Endothelial cell (in vitro differentiated cells): ENCODE results near the gene ATP2C2. TPM values are rescaled to one million over a fixed set of nuclear protein-coding genes. Genes with fewer than 3 reads are reported as not detected.

Source experiments
- DNase-seq: peaks from one replicate; pipeline ENCODE4 v3.0.0; 2021; ENCODE audit warnings: low spot score
- H3K27ac Mint-ChIP-seq: one replicate; pipeline ENCODE4 v1.8.0; 2021; ENCODE audit warnings: mixed read lengths, inconsistent platforms; ENCODE audit not compliant: unreplicated experiment
- H3K27me3 Mint-ChIP-seq: one replicate; pipeline ENCODE4 v1.8.0; 2021; ENCODE audit warnings: mild to moderate bottlenecking, moderate library complexity, mixed read lengths, inconsistent platforms; ENCODE audit not compliant: unreplicated experiment
- H3K36me3 Mint-ChIP-seq: one replicate; pipeline ENCODE4 v1.8.0; 2021; ENCODE audit warnings: mild to moderate bottlenecking, low read depth, mixed read lengths, inconsistent platforms; ENCODE audit not compliant: unreplicated experiment
- H3K4me1 Mint-ChIP-seq: one replicate; pipeline ENCODE4 v1.8.0; 2021; ENCODE audit warnings: mild to moderate bottlenecking, mixed read lengths, inconsistent platforms; ENCODE audit not compliant: unreplicated experiment
- H3K4me3 Mint-ChIP-seq: one replicate; pipeline ENCODE4 v1.8.0; 2021; ENCODE audit warnings: mild to moderate bottlenecking, mixed read lengths, inconsistent platforms; ENCODE audit not compliant: unreplicated experiment
- H3K9me3 Mint-ChIP-seq: one replicate; pipeline ENCODE4 v1.8.0; 2021; ENCODE audit warnings: mixed read lengths, inconsistent platforms; ENCODE audit not compliant: unreplicated experiment
- CTCF ChIP-seq: fragments of 200-600 bp; sonication (generic); IDR thresholded peaks from one replicate; pipeline ENCODE4 v1.5.0; 2021; ENCODE audit warnings: antibody characterized with exemption; ENCODE audit not compliant: unreplicated experiment
- total RNA-seq: library from RNA; stranded (reverse); fragmentation: NEBNext Ultra II Directional; extraction: Animal tissue kit (Norgen Biotek cat#: 25700); gene quantifications from one replicate; pipeline ENCODE4 v1.2.1, GENCODE V29; 2021; ENCODE audit not compliant: unreplicated experiment

ATP2C2 gene
- total RNA-seq, 1 donor from 2014 or later: 2.7 TPM

GRCh38 chr16:84495506-84495905 lies 127.2 kb downstream of the ATP2C2 start:
- DNase-seq: no peak
- Mint-ChIP-seq H3K9me3 (peaks cover 4% of the 10 kb centered on the region), H3K4me1 (no peaks in the 10 kb centered on the region), H3K4me3 (peak overlapping the region; percentile 48), H3K27ac (no peak overlapping the region), H3K27me3 (peaks cover 3% of the 10 kb centered on the region), H3K36me3 (peaks cover 55% of the 10 kb centered on the region)
- no peak for TF ChIP-seq CTCF

- Mint-ChIP-seq H3K36me3 (peaks cover 52% of the 10 kb centered on the region), H3K27me3 (peaks cover 3% of the 10 kb centered on the region), H3K27ac (no peak overlapping the region), H3K4me1 (no peaks in the 10 kb centered on the region), H3K4me3 (no peak overlapping the region), H3K9me3 (peaks cover 4% of the 10 kb centered on the region)
- no peak for TF ChIP-seq CTCF
- DNase-seq: no peak
Observed at GRCh38 chr16:84496991-84497390, 128.7 kb downstream of the ATP2C2 start.

- no peak for TF ChIP-seq CTCF
- H3K4me3 Mint-ChIP-seq: no peak overlapping the region
- H3K4me1 Mint-ChIP-seq: no peaks in the 10 kb centered on the region
- peaks cover 4% of the 10 kb centered on the region for H3K9me3 Mint-ChIP-seq
- H3K27me3 Mint-ChIP-seq: peaks cover 3% of the 10 kb centered on the region
- no peak overlapping the region for H3K27ac Mint-ChIP-seq
- peaks cover 51% of the 10 kb centered on the region for H3K36me3 Mint-ChIP-seq
- DNase-seq: no peak
Observed at GRCh38 chr16:84497418-84498222, 129.3 kb downstream of the ATP2C2 start.

- H3K4me1 Mint-ChIP-seq: no peaks in the 10 kb centered on the region
- H3K36me3 Mint-ChIP-seq: peaks cover 45% of the 10 kb centered on the region
- TF ChIP-seq CTCF: no peak
- H3K4me3 Mint-ChIP-seq: no peak overlapping the region
- peaks cover 1% of the 10 kb centered on the region for H3K9me3 Mint-ChIP-seq
- peaks cover 3% of the 10 kb centered on the region for H3K27me3 Mint-ChIP-seq
- no peak for DNase-seq
- H3K27ac Mint-ChIP-seq: no peak overlapping the region
Observed at GRCh38 chr16:84498223-84498610, 129.9 kb downstream of the ATP2C2 start.

- Mint-ChIP-seq H3K4me3 (no peak overlapping the region), H3K4me1 (peaks cover 5% of the 10 kb centered on the region), H3K36me3 (peaks cover 39% of the 10 kb centered on the region), H3K27me3 (peaks cover 3% of the 10 kb centered on the region), H3K27ac (no peak overlapping the region), H3K9me3 (no peaks in the 10 kb centered on the region)
- no peak for TF ChIP-seq CTCF
- DNase-seq: no peak
Observed at GRCh38 chr16:84498859-84499620, 130.7 kb downstream of the ATP2C2 start.
